ENCODE data around the gene ZNF436. TPM values are rescaled to one million over a fixed set of nuclear protein-coding genes. Genes with fewer than 3 reads are reported as not detected.

ZNF436 gene
- total and polyA plus RNA-seq, 9 of the 15 experiments (the other 6 are each of a cell fraction or from before 2014, with no cell fraction given): 2.1 to 11.3 (median 6.8) TPM

- TF ChIP-seq MNT (conservative IDR thresholded peaks at IDR 0.05) (peak; percentile 39 to 42; a peak in 2 of 4 replicates), ZNF507 (tag; conservative IDR thresholded peaks at IDR 0.05) (no peak), CBX2 (IDR thresholded peaks at IDR 0.05; ENCODE audit: insufficient read depth, low read length, poor library complexity, severe bottlenecking) (no peak), RB1 (IDR thresholded peaks at IDR 0.05; ENCODE audit: low read depth) (0 out of 2 replicates have a peak, but pooled peaks have one; percentile 41), HLTF (IDR thresholded peaks at IDR 0.05) (no peak), ZNF740 (CRISPR knock-in tag; IDR thresholded peaks at IDR 0.05) (no peak), ZNF740 (tag; IDR thresholded peaks at IDR 0.05) (no peak), L3MBTL2 (IDR thresholded peaks at IDR 0.05) (0 out of 2 replicates have a peak, but pooled peaks have one; percentile 23), NFYB (IDR thresholded peaks at IDR 0.05; ENCODE audit: extremely low read depth, insufficient read length) (no peak), ZBTB5 (IDR thresholded peaks at IDR 0.05) (no peak), ZZZ3 (IDR thresholded peaks at IDR 0.05) (no peak), HSF4 (CRISPR knock-in tag; IDR thresholded peaks at IDR 0.05; ENCODE audit: borderline replicate concordance) (0 out of 2 replicates have a peak, but pooled peaks have one; percentile 35), RBM39 (optimal IDR thresholded peaks at IDR 0.05; ENCODE audit: low read depth, low read length) (no peak), NCOA2 (IDR thresholded peaks at IDR 0.05; ENCODE audit: partially characterized antibody in 2 of 2) (no peak), ZNF175 (CRISPR knock-in tag; IDR thresholded peaks at IDR 0.05; ENCODE audit: low read depth) (no peak), TAF1 (IDR thresholded peaks at IDR 0.05; ENCODE audit: control insufficient read depth, extremely low read depth, insufficient read depth, low read length, severe bottlenecking) (no peak), HOMEZ (CRISPR knock-in tag; IDR thresholded peaks at IDR 0.05) (no peak), UBTF (IDR thresholded peaks at IDR 0.05; ENCODE audit: borderline replicate concordance in 1 of 2, low read depth in 2 of 2, low read length in 2 of 2) (no peak)
Measured at GRCh38 chr1:23370709-23371584, 1.3 kb upstream of the ZNF436 start (continued).
